ENCODE measurements around the gene CISD1. TPM values are rescaled to one million over a fixed set of nuclear protein-coding genes. Genes with fewer than 3 reads are reported as not detected.

The CISD1 gene
- polyA plus RNA-seq, 1 donor from 2014 or later, result 86.3 TPM

GRCh38 chr10:58258977-58259692 is 9.8 kb upstream of the CISD1 start:
- H3F3A ChIP-seq (ENCODE audit: insufficient read depth, low read length, poor library complexity, severe bottlenecking), result no peaks in the 10 kb centered on the region
- no peak overlapping the region for H3K4me3 ChIP-seq (ENCODE audit: low read length)
- peaks cover 31% of the 10 kb centered on the region for H3K79me2 ChIP-seq (replicated peaks; ENCODE audit: insufficient read depth, low read length)
- H3K36me3 ChIP-seq (ENCODE audit: insufficient read depth, low read length), result no peaks in the 10 kb centered on the region
- H4K20me1 ChIP-seq (ENCODE audit: insufficient read depth), result no peaks in the 10 kb centered on the region
- H3K9me2 ChIP-seq (ENCODE audit: insufficient read depth, low read length), result no peaks in the 10 kb centered on the region
- H2AFZ ChIP-seq (ENCODE audit: low read depth, low read length), result no peak overlapping the region
- no peaks in the 10 kb centered on the region for H3K27me3 ChIP-seq (ENCODE audit: insufficient read depth, low read depth, low read length)
- no peak overlapping the region for H3K9ac ChIP-seq (ENCODE audit: low read length)
- no peaks in the 10 kb centered on the region for H3K9me3 ChIP-seq (ENCODE audit: low read length)
- no peak overlapping the region for H3K4me2 ChIP-seq (ENCODE audit: low read length)
- TF ChIP-seq CTCF (IDR thresholded peaks at IDR 0.05; ENCODE audit: poor library complexity, severe bottlenecking) (no peak), POLR2AphosphoS5 (IDR thresholded peaks at IDR 0.05) (no peak), SMC3 (conservative IDR thresholded peaks at IDR 0.05; ENCODE audit: poor library complexity) (no peak), MXI1 (conservative IDR thresholded peaks at IDR 0.05; ENCODE audit: poor library complexity, severe bottlenecking) (no peak), EZH2 (IDR thresholded peaks at IDR 0.05; ENCODE audit: borderline replicate concordance, insufficient read depth, low read length, poor library complexity, severe bottlenecking) (no peak), TAF1 (IDR thresholded peaks at IDR 0.05; ENCODE audit: low read depth) (no peak), RAD21 (conservative IDR thresholded peaks at IDR 0.05) (no peak), EP300 (conservative IDR thresholded peaks at IDR 0.05; ENCODE audit: poor library complexity, severe bottlenecking) (no peak)
- TF ChIP-seq, protein P1, sequence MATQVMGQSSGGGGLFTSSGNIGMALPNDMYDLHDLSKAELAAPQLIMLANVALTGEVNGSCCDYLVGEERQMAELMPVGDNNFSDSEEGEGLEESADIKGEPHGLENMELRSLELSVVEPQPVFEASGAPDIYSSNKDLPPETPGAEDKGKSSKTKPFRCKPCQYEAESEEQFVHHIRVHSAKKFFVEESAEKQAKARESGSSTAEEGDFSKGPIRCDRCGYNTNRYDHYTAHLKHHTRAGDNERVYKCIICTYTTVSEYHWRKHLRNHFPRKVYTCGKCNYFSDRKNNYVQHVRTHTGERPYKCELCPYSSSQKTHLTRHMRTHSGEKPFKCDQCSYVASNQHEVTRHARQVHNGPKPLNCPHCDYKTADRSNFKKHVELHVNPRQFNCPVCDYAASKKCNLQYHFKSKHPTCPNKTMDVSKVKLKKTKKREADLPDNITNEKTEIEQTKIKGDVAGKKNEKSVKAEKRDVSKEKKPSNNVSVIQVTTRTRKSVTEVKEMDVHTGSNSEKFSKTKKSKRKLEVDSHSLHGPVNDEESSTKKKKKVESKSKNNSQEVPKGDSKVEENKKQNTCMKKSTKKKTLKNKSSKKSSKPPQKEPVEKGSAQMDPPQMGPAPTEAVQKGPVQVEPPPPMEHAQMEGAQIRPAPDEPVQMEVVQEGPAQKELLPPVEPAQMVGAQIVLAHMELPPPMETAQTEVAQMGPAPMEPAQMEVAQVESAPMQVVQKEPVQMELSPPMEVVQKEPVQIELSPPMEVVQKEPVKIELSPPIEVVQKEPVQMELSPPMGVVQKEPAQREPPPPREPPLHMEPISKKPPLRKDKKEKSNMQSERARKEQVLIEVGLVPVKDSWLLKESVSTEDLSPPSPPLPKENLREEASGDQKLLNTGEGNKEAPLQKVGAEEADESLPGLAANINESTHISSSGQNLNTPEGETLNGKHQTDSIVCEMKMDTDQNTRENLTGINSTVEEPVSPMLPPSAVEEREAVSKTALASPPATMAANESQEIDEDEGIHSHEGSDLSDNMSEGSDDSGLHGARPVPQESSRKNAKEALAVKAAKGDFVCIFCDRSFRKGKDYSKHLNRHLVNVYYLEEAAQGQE (IDR thresholded peaks at IDR 0.05; ENCODE audit: borderline replicate concordance), result no peak
- H3K27ac ChIP-seq (ENCODE audit: low read length), result no peak overlapping the region

DNA sequence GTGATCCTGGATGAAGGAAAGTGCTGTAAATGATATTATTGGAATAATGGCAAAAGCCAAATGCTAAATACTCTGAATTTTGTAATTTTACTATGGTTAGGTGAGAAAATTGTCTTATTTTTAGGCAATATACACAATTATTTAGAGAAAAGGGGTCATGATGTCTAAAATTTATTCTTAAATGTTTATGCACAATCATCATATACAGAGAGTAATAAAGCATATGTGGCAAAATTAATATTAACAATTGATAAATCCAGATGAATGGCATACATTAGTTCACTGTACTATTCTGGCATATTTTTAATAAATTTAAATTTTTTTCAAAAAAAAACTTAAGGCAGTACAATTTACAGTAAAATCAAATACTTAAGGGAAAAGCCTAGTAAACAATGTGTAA is 8.6 kb upstream of the CISD1 start:
- H3K79me2 ChIP-seq (replicated peaks; ENCODE audit: insufficient read depth, low read length), result peaks cover 43% of the 10 kb centered on the region
- H3K36me3 ChIP-seq (ENCODE audit: insufficient read depth, low read length), result no peaks in the 10 kb centered on the region
- no peaks in the 10 kb centered on the region for H3F3A ChIP-seq (ENCODE audit: insufficient read depth, low read length, poor library complexity, severe bottlenecking)
- H3K4me2 ChIP-seq (ENCODE audit: low read length), result no peak overlapping the region
- no peak overlapping the region for H2AFZ ChIP-seq (ENCODE audit: low read depth, low read length)
- H4K20me1 ChIP-seq (ENCODE audit: insufficient read depth), result no peaks in the 10 kb centered on the region
- TF ChIP-seq TAF1 (IDR thresholded peaks at IDR 0.05; ENCODE audit: low read depth), result no peak
- no peak for TF ChIP-seq RAD21 (conservative IDR thresholded peaks at IDR 0.05)
- TF ChIP-seq POLR2AphosphoS5 (IDR thresholded peaks at IDR 0.05), result no peak
- no peak for TF ChIP-seq CTCF (IDR thresholded peaks at IDR 0.05; ENCODE audit: poor library complexity, severe bottlenecking)
- TF ChIP-seq, protein P1 (IDR thresholded peaks at IDR 0.05; ENCODE audit: borderline replicate concordance), result no peak
- TF ChIP-seq EZH2 (IDR thresholded peaks at IDR 0.05; ENCODE audit: borderline replicate concordance, insufficient read depth, low read length, poor library complexity, severe bottlenecking), result no peak
- TF ChIP-seq EP300 (conservative IDR thresholded peaks at IDR 0.05; ENCODE audit: poor library complexity, severe bottlenecking), result no peak
- no peak overlapping the region for H3K27ac ChIP-seq (ENCODE audit: low read length)
- no peaks in the 10 kb centered on the region for H3K9me3 ChIP-seq (ENCODE audit: low read length)
- H3K27me3 ChIP-seq (ENCODE audit: insufficient read depth, low read depth, low read length), result no peaks in the 10 kb centered on the region
- H3K4me3 ChIP-seq (ENCODE audit: low read length), result no peak overlapping the region
- no peaks in the 10 kb centered on the region for H3K9me2 ChIP-seq (ENCODE audit: insufficient read depth, low read length)
- no peak overlapping the region for H3K9ac ChIP-seq (ENCODE audit: low read length)

Measured in neural cell (in vitro differentiated cells).